ENCODE results near the gene ST6GALNAC3. TPM values are rescaled to one million over a fixed set of nuclear protein-coding genes. Genes with fewer than 3 reads are reported as not detected.

The ST6GALNAC3 gene
- total RNA-seq, 1 donor from 2014 or later, result 62.3 TPM

GRCh38 chr1:76477156-76477555 is 402.6 kb downstream of the ST6GALNAC3 start:
- no peaks in the 10 kb centered on the region for H3K27me3 Mint-ChIP-seq (ENCODE audit: low read depth)
- no peak overlapping the region for H3K4me3 Mint-ChIP-seq
- no peak for DNase-seq (ENCODE audit: low spot score in 2 of 2, unreplicated experiment in 2 of 2)
- peaks cover 4% of the 10 kb centered on the region for H3K9me3 Mint-ChIP-seq
- no peak overlapping the region for H3K27ac Mint-ChIP-seq
- H3K36me3 Mint-ChIP-seq, result peaks cover 8% of the 10 kb centered on the region
- no peak for TF ChIP-seq CTCF (IDR thresholded peaks at IDR 0.05; ENCODE audit: unreplicated experiment)
- peaks cover 15% of the 10 kb centered on the region for H3K4me1 Mint-ChIP-seq

- no peak overlapping the region for H3K4me3 Mint-ChIP-seq
- H3K27ac Mint-ChIP-seq, result no peak overlapping the region
- peaks cover 15% of the 10 kb centered on the region for H3K36me3 Mint-ChIP-seq
- DNase-seq (ENCODE audit: low spot score in 2 of 2, unreplicated experiment in 2 of 2), result no peak
- TF ChIP-seq CTCF (IDR thresholded peaks at IDR 0.05; ENCODE audit: unreplicated experiment), result no peak
- H3K27me3 Mint-ChIP-seq (ENCODE audit: low read depth), result no peaks in the 10 kb centered on the region
- peaks cover 17% of the 10 kb centered on the region for H3K9me3 Mint-ChIP-seq
- H3K4me1 Mint-ChIP-seq, result peaks cover 16% of the 10 kb centered on the region
Observed at GRCh38 chr1:76480827-76481226, 406.3 kb downstream of the ST6GALNAC3 start.

- H3K9me3 Mint-ChIP-seq, result peaks cover 24% of the 10 kb centered on the region
- no peak for TF ChIP-seq CTCF (IDR thresholded peaks at IDR 0.05; ENCODE audit: unreplicated experiment)
- no peaks in the 10 kb centered on the region for H3K27me3 Mint-ChIP-seq (ENCODE audit: low read depth)
- H3K4me1 Mint-ChIP-seq, result peaks cover 16% of the 10 kb centered on the region
- no peak overlapping the region for H3K27ac Mint-ChIP-seq
- DNase-seq (ENCODE audit: low spot score in 2 of 2, unreplicated experiment in 2 of 2), result no peak
- no peak overlapping the region for H3K4me3 Mint-ChIP-seq
- H3K36me3 Mint-ChIP-seq, result peaks cover 20% of the 10 kb centered on the region
Observed at GRCh38 chr1:76481672-76482071, 407.1 kb downstream of the ST6GALNAC3 start.

GRCh38 chr1:76482272-76482671 is 407.7 kb downstream of the ST6GALNAC3 start:
- Mint-ChIP-seq H3K4me1 (peaks cover 16% of the 10 kb centered on the region), H3K27ac (no peak overlapping the region), H3K36me3 (peaks cover 26% of the 10 kb centered on the region)

GRCh38 chr1:76491737-76492136 is 417.2 kb downstream of the ST6GALNAC3 start:
- Mint-ChIP-seq H3K27ac (no peak overlapping the region), H3K27me3 (ENCODE audit: low read depth) (no peaks in the 10 kb centered on the region), H3K9me3 (peaks cover 5% of the 10 kb centered on the region), H3K36me3 (peaks cover 8% of the 10 kb centered on the region), H3K4me3 (no peak overlapping the region), H3K4me1 (peaks cover 1% of the 10 kb centered on the region)
- no peak for TF ChIP-seq CTCF (IDR thresholded peaks at IDR 0.05; ENCODE audit: unreplicated experiment)
- no peak for DNase-seq (ENCODE audit: low spot score in 2 of 2, unreplicated experiment in 2 of 2)

More at GRCh38 chr1:76482272-76482671, 407.7 kb downstream of the ST6GALNAC3 start:
- no peaks in the 10 kb centered on the region for H3K27me3 Mint-ChIP-seq (ENCODE audit: low read depth)
- no peak for DNase-seq (ENCODE audit: low spot score in 2 of 2, unreplicated experiment in 2 of 2)
- no peak for TF ChIP-seq CTCF (IDR thresholded peaks at IDR 0.05; ENCODE audit: unreplicated experiment)
- no peak overlapping the region for H3K4me3 Mint-ChIP-seq
- H3K9me3 Mint-ChIP-seq, result peaks cover 28% of the 10 kb centered on the region

Measured in mesothelial cell of epicardium (in vitro differentiated cells).